HepG2 (cell line): ENCODE measurements around the gene P3H4. TPM values are rescaled to one million over a fixed set of nuclear protein-coding genes. Genes with fewer than 3 reads are reported as not detected.

ENCODE experiments used
- BHLHE40 ChIP-seq: IDR thresholded peaks from 2 replicates; pipeline ENCODE4 v1.6.1; 2011; ENCODE audit warnings: low read length, improper control_type of control experiment
- BORCS8-MEF2B ChIP-seq: sonication (generic); formaldehyde crosslinking; IDR thresholded peaks from 2 replicates; pipeline ENCODE4 v1.8.0; 2022; ENCODE audit warnings: mild to moderate bottlenecking, missing genetic modification reagents
- GABPB1 ChIP-seq: IDR thresholded peaks from 2 replicates; pipeline ENCODE4 v1.6.1; 2016; ENCODE audit warnings: mild to moderate bottlenecking, missing genetic modification reagents, moderate library complexity, missing compliant biosample characterization
- GTF3A ChIP-seq: sonication (generic); formaldehyde crosslinking; conservative IDR thresholded peaks from 2 replicates; pipeline ENCODE4 v1.4.0; 2020; ENCODE audit warnings: mild to moderate bottlenecking, missing genetic modification reagents
- NFIB ChIP-seq: sonication (generic); formaldehyde crosslinking; IDR thresholded peaks from 2 replicates; pipeline ENCODE4 v1.9.0; 2021; ENCODE audit warnings: missing genetic modification reagents, mild to moderate bottlenecking, borderline replicate concordance
- PATZ1 ChIP-seq: sonication (generic); formaldehyde crosslinking; IDR thresholded peaks from 2 replicates; pipeline ENCODE4 v1.4.0; 2020; ENCODE audit warnings: missing genetic modification reagents
- PHF20 ChIP-seq: sonication (generic); formaldehyde crosslinking; IDR thresholded peaks from 2 replicates; pipeline ENCODE4 v1.5.0; 2020; ENCODE audit warnings: mild to moderate bottlenecking, missing genetic modification reagents
- SAFB2 ChIP-seq: sonication (generic); formaldehyde crosslinking; IDR thresholded peaks from 2 replicates; pipeline ENCODE4 v1.5.1; 2020; ENCODE audit warnings: missing genetic modification reagents, low read depth, mild to moderate bottlenecking, borderline replicate concordance
- SATB2 ChIP-seq: sonication (generic); formaldehyde crosslinking; IDR thresholded peaks from 2 replicates; pipeline ENCODE4 v1.5.0; 2020; ENCODE audit warnings: missing genetic modification reagents
- SNAPC2 ChIP-seq: sonication (generic); formaldehyde crosslinking; IDR thresholded peaks from 2 replicates; pipeline ENCODE4 v1.8.1; 2022; ENCODE audit warnings: mild to moderate bottlenecking, missing genetic modification reagents
- SP4 ChIP-seq: sonication (generic); formaldehyde crosslinking; IDR thresholded peaks from 2 replicates; pipeline ENCODE4 v1.8.1; 2023; ENCODE audit warnings: mild to moderate bottlenecking, missing genetic modification reagents
- ZBTB38 ChIP-seq: sonication (generic); formaldehyde crosslinking; IDR thresholded peaks from 2 replicates; pipeline ENCODE4 v1.5.1; 2020; ENCODE audit warnings: mild to moderate bottlenecking, missing genetic modification reagents
- ZNF564 ChIP-seq: sonication (generic); formaldehyde crosslinking; IDR thresholded peaks from 2 replicates; pipeline ENCODE4 v1.8.1; 2023; ENCODE audit warnings: mild to moderate bottlenecking, missing genetic modification reagents
- ZNF709 ChIP-seq: sonication (generic); formaldehyde crosslinking; IDR thresholded peaks from 2 replicates; pipeline ENCODE4 v1.5.0; 2020; ENCODE audit warnings: mild to moderate bottlenecking, missing genetic modification reagents
- ZNF841 ChIP-seq: sonication (generic); formaldehyde crosslinking; IDR thresholded peaks from 2 replicates; pipeline ENCODE4 v1.8.1; 2023; ENCODE audit warnings: missing genetic modification reagents, borderline replicate concordance
- ZSCAN5A ChIP-seq: sonication (generic); formaldehyde crosslinking; IDR thresholded peaks from 2 replicates; pipeline ENCODE4 v1.8.0; 2022; ENCODE audit warnings: mild to moderate bottlenecking, missing genetic modification reagents, borderline replicate concordance
- polyA plus RNA-seq, 8 experiments: library from polyadenylated mRNA; depleted of rRNA in 3 of 8; stranded (reverse) in 7 of 8; unstranded in 1 of 8; fragments of >200 nt; fragmentation: Illumina TruSeq in 4 of 8; extraction: Trizol in 4 of 8; gene quantifications; 2 replicates each; pipeline versions ENCODE4 v1.2.1 to v1.2.3, GENCODE V29; 2011 to 2016; ENCODE audit warnings: low read depth in 4 of 8, missing spikeins in 1 of 8, mixed read lengths in 1 of 8; ENCODE audit not compliant: insufficient read depth in 1 of 8
- total RNA-seq, 5 experiments: library from RNA; depleted of rRNA; stranded (reverse); fragments of >200 nt; fragmentation: Illumina TruSeq; extraction: Trizol; gene quantifications; 2 replicates each; pipeline ENCODE4 v1.2.3, GENCODE V29; 2016; ENCODE audit warnings: low read depth in 1 of 5
- TF ChIP-seq, protein P1 (sequence below): sonication (generic); formaldehyde crosslinking; IDR thresholded peaks from 2 replicates; pipeline ENCODE4 v1.4.0; 2020; ENCODE audit warnings: missing genetic modification reagents
- TF ChIP-seq, protein P2 (sequence below): sonication (generic); formaldehyde crosslinking; IDR thresholded peaks from 2 replicates; pipeline ENCODE4 v1.4.0; 2020; ENCODE audit warnings: mild to moderate bottlenecking, missing genetic modification reagents
- TF ChIP-seq, protein P3 (sequence below): conservative IDR thresholded peaks from 2 replicates; pipeline ENCODE4 v1.6.1; 2018; ENCODE audit warnings: missing genetic modification reagents

The P3H4 gene
- total and polyA plus RNA-seq, 2 of the 13 experiments (the other 11 are each of a cell fraction or from before 2014, with no cell fraction given), result 37.1 to 50.6 TPM

- TF ChIP-seq BHLHE40 (peak; percentile 27; the same call in 1 of the 2 replicates), SP4 (CRISPR knock-in tag) (no peak), PATZ1 (CRISPR knock-in tag) (peak; percentile 86), BORCS8-MEF2B (CRISPR knock-in tag) (peak; percentile 86), ZBTB38 (CRISPR knock-in tag) (no peak), GTF3A (CRISPR knock-in tag) (peak; percentile 90; the same call in 1 of the 2 replicates), ZNF841 (CRISPR knock-in tag) (no peak; the same call in 1 of the 2 replicates), SNAPC2 (CRISPR knock-in tag) (peak; percentile 94), NFIB (no peak), PHF20 (CRISPR knock-in tag) (no peak; the same call in none of the 2 replicates), ZSCAN5A (no peak), ZNF564 (CRISPR knock-in tag) (no peak; the same call in 1 of the 2 replicates), SAFB2 (no peak; the same call in 1 of the 2 replicates), ZNF709 (CRISPR knock-in tag) (peak; percentile 95), SATB2 (CRISPR knock-in tag) (peak; percentile 94; the same call in 1 of the 2 replicates), GABPB1 (CRISPR knock-in tag) (peak; percentile 76; the same call in 1 of the 2 replicates)
- TF ChIP-seq, protein P1, sequence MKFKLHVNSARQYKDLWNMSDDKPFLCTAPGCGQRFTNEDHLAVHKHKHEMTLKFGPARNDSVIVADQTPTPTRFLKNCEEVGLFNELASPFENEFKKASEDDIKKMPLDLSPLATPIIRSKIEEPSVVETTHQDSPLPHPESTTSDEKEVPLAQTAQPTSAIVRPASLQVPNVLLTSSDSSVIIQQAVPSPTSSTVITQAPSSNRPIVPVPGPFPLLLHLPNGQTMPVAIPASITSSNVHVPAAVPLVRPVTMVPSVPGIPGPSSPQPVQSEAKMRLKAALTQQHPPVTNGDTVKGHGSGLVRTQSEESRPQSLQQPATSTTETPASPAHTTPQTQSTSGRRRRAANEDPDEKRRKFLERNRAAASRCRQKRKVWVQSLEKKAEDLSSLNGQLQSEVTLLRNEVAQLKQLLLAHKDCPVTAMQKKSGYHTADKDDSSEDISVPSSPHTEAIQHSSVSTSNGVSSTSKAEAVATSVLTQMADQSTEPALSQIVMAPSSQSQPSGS (CRISPR knock-in tag), result 0 out of 2 replicates have a peak, but pooled peaks have one; percentile 38
- TF ChIP-seq, protein P2, sequence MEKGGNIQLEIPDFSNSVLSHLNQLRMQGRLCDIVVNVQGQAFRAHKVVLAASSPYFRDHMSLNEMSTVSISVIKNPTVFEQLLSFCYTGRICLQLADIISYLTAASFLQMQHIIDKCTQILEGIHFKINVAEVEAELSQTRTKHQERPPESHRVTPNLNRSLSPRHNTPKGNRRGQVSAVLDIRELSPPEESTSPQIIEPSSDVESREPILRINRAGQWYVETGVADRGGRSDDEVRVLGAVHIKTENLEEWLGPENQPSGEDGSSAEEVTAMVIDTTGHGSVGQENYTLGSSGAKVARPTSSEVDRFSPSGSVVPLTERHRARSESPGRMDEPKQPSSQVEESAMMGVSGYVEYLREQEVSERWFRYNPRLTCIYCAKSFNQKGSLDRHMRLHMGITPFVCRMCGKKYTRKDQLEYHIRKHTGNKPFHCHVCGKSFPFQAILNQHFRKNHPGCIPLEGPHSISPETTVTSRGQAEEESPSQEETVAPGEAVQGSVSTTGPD, result no peak
- TF ChIP-seq, protein P3, sequence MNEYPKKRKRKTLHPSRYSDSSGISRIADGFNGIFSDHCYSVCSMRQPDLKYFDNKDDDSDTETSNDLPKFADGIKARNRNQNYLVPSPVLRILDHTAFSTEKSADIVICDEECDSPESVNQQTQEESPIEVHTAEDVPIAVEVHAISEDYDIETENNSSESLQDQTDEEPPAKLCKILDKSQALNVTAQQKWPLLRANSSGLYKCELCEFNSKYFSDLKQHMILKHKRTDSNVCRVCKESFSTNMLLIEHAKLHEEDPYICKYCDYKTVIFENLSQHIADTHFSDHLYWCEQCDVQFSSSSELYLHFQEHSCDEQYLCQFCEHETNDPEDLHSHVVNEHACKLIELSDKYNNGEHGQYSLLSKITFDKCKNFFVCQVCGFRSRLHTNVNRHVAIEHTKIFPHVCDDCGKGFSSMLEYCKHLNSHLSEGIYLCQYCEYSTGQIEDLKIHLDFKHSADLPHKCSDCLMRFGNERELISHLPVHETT (CRISPR knock-in tag), result 0 out of 2 replicates have a peak, but pooled peaks have one; percentile 38
Measured at GRCh38 chr17:41811549-41812380, at the start of gene P3H4 (continued).
